Psoas muscle (tissue), 8 donors: ENCODE results near the gene ADCY2. TPM values are rescaled to one million over a fixed set of nuclear protein-coding genes. Genes with fewer than 3 reads are reported as not detected.

Source experiments
- ATAC-seq, 4 donors: fragments of 200-7000 bp; cut with Tn5 transposase; one replicate each; pipeline ENCODE4 v1.9.1; 2020; ENCODE audit warnings: moderate library complexity in 3 of 4, mild to moderate bottlenecking in 2 of 4
- DNase-seq, 2 donors: peaks; one replicate each; pipeline ENCODE4 v3.0.0-alpha.2; 2020
- H3K27ac ChIP-seq: fragments of 200-600 bp; one replicate; pipeline ENCODE4 v1.8.0; 2022
- H3K27me3 ChIP-seq, 3 donors: fragments of 200-600 bp in 1 of 3; one replicate each; pipeline versions ENCODE4 v1.6.1 to v1.8.0; 2013 to 2022; ENCODE audit warnings: low read length in 2 of 3, mild to moderate bottlenecking in 2 of 3, moderate library complexity in 1 of 3; ENCODE audit not compliant: insufficient read depth in 3 of 3
- H3K36me3 ChIP-seq, 2 donors: fragments of 200-600 bp in 1 of 2; one replicate each; pipeline versions ENCODE4 v1.6.1 to v1.8.0; 2013 to 2022; ENCODE audit warnings: low read depth in 1 of 2, mild to moderate bottlenecking in 1 of 2, moderate library complexity in 1 of 2; ENCODE audit not compliant: insufficient read depth in 1 of 2
- H3K4me1 ChIP-seq: fragments of 200-600 bp; one replicate; pipeline ENCODE4 v1.8.0; 2022
- H3K4me3 ChIP-seq: fragments of 200-600 bp; one replicate; pipeline ENCODE4 v1.8.0; 2022; ENCODE audit warnings: mild to moderate bottlenecking
- H3K9me3 ChIP-seq: fragments of 200-600 bp; one replicate; pipeline ENCODE4 v1.8.0; 2022
- CTCF ChIP-seq: fragments of 200-600 bp; IDR thresholded peaks from one replicate; pipeline ENCODE4 v1.8.0; 2022; ENCODE audit warnings: antibody characterized with exemption
- WGBS, 3 donors: extraction: QIAGEN DNeasy Blood & Tissue Kit; methylation state at CpG; one replicate each; pipeline versions ENCODE4 v1.1.6 to v1.1.7; 2013; 5-methylcytosine and 5-hydroxymethylcytosine counted together
- intact Hi-C, 2 donors: fragments of 100-400 bp; cut with DNase I; formaldehyde crosslinking; loops; one replicate each; pipeline versions ENCODE4 v1.11.0 to v1.14.2; 2022
- polyA plus RNA-seq, 3 donors: library from polyadenylated mRNA; stranded (reverse); fragments of 200-250 nt; gene quantifications; one replicate each; pipeline ENCODE4 v1.2.3, GENCODE V29; 2013
- total RNA-seq, 4 donors: library from RNA; stranded (reverse); fragmentation: NEBNext Ultra II Directional in 2 of 4; extraction: Animal tissue kit (Norgen Biotek cat#: 25700) in 2 of 4; gene quantifications; one replicate each; pipeline versions ENCODE4 v1.2.1 to v1.2.4, GENCODE V29; 2021 to 2023
- donor health status: healthy with polysubstance abuse.
- donor health status: DM: no; HTN: no; CAD: no; lungs with moderate emphysema.
- donor health status: Bipolar disorder and iron deficiency.
- donor health status: healthy.
- donor health status: DM: yes; HTN: yes; CAD: no.
- donor health status: DM: no; HTN: no; CAD: no.
- donor health status: DM: no; HTN: no; CAD: no.
- donor health status: DM: yes; HTN: yes; CAD: no.

Gene ADCY2
- total and polyA plus RNA-seq, 7 donors = 24.3 to 91.4 (median 55.1) TPM

GRCh38 chr5:7676455-7676854, 280.5 kb downstream of the ADCY2 start:
- no peak for TF ChIP-seq CTCF
- no peak for DNase-seq
- WGBS, 3 donors = 80 to 85% (median 84%) methylated on average over 3 of the region's 3 CpGs
- intact Hi-C loops = no loop called here
- Histone ChIP-seq H3K36me3 (no peaks in the 10 kb centered on the region), H3K4me3 (no peak overlapping the region), H3K27me3 (no peaks in the 10 kb centered on the region), H3K4me1 (peaks cover 45% of the 10 kb centered on the region), H3K9me3 (no peaks in the 10 kb centered on the region), H3K27ac (peak overlapping the region; percentile 46)
- no peak for ATAC-seq

- Histone ChIP-seq H3K27me3 (no peaks in the 10 kb centered on the region), H3K4me3 (no peak overlapping the region), H3K27ac (peak overlapping the region; percentile 46), H3K9me3 (no peaks in the 10 kb centered on the region), H3K36me3 (no peaks in the 10 kb centered on the region), H3K4me1 (peaks cover 40% of the 10 kb centered on the region)
- DNase-seq = no peak
- TF ChIP-seq CTCF = no peak
- intact Hi-C loops = no loop called here
- WGBS, 3 donors = 35 to 72% (median 39%) methylated on average over 4 of the region's 4 CpGs
- ATAC-seq = peak in 1 of 4 donors; percentile 30
Observed at GRCh38 chr5:7678030-7678429, 282.1 kb downstream of the ADCY2 start.

- Histone ChIP-seq H3K27ac (peak overlapping the region; percentile 4), H3K27me3 (no peaks in the 10 kb centered on the region), H3K36me3 (no peaks in the 10 kb centered on the region), H3K9me3 (no peaks in the 10 kb centered on the region), H3K4me3 (no peak overlapping the region), H3K4me1 (peaks cover 29% of the 10 kb centered on the region)
- ATAC-seq (peak; percentile 33 to 82 (median 78)), DNase-seq (no peak)
- WGBS, 3 donors = 31 to 58% (median 43%) methylated on average over 4 of the region's 4 CpGs
- no peak for TF ChIP-seq CTCF
- intact Hi-C loops = no loop called here
Observed at GRCh38 chr5:7679663-7680062, 283.7 kb downstream of the ADCY2 start.

- no peak overlapping the region for H3K4me3 ChIP-seq
- WGBS, 3 donors = 79 to 91% (median 85%) methylated on average over 4 of the region's 4 CpGs
- H3K27ac ChIP-seq = no peak overlapping the region
- peaks cover 28% of the 10 kb centered on the region for H3K4me1 ChIP-seq
- intact Hi-C loops = no loop called here
- ATAC-seq (peak in 3 of 4 donors; percentile 29 to 66 (median 44)), DNase-seq (no peak)
- no peaks in the 10 kb centered on the region for H3K36me3 ChIP-seq
- H3K27me3 ChIP-seq = no peaks in the 10 kb centered on the region
- no peak for TF ChIP-seq CTCF
- no peaks in the 10 kb centered on the region for H3K9me3 ChIP-seq
Observed at GRCh38 chr5:7680260-7680659, 284.3 kb downstream of the ADCY2 start.

GRCh38 chr5:7682379-7682778, 286.4 kb downstream of the ADCY2 start:
- 61 to 72% (median 67%) methylated on average over 3 of the region's 3 CpGs for WGBS, 3 donors
- no peak for TF ChIP-seq CTCF
- Histone ChIP-seq H3K36me3 (no peaks in the 10 kb centered on the region), H3K9me3 (no peaks in the 10 kb centered on the region), H3K27me3 (no peaks in the 10 kb centered on the region), H3K27ac (no peak overlapping the region), H3K4me3 (no peak overlapping the region), H3K4me1 (peaks cover 10% of the 10 kb centered on the region)
- ATAC-seq (no peak), DNase-seq (no peak)
- intact Hi-C loops = no loop called here
